ENCODE data around the gene DOC2A. TPM values are rescaled to one million over a fixed set of nuclear protein-coding genes. Genes with fewer than 3 reads are reported as not detected.

The DOC2A gene
- total RNA-seq, 6 donors from 2014 or later: 1.2 to 11.0 (median 6.5) TPM

DNA sequence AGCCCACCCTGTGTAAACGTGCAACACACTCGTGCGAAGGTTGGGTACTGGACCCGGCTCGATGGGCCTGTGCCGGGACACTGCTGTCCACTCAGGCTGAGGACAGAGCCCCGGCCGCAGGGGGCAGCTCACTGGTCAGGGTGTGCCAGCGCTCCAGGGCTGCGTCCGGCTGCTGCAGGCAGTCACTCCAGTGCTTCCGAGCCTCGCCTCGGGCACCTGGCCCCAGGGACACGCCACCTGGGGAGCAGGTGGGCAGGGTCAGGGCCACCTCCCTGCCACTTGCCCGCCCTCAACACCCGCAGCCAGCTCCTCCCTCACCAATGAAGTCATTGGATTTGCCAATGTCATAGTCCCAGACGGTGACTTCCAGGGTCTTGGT, 4.7 kb downstream of the DOC2A start:
- 73 to 94% methylated on average over 2 to 18 of the region's 18 CpGs for WGBS, 2 donors
- Histone ChIP-seq H3K4me3 (no peak overlapping the region), H3K27ac (no peak overlapping the region), H3K27me3 (peaks cover 2 to 17% (median 13%) of the 10 kb centered on the region in 4 donors), H3K9me3 (no peaks in the 10 kb centered on the region), H3K36me3 (peaks cover 0 to 20% (median 7%) of the 10 kb centered on the region in 4 donors), H3K4me1 (peaks cover 7 to 30% (median 20%) of the 10 kb centered on the region in 4 donors)
- ATAC-seq (ENCODE audit: low FRiP score in 2 of 2) (no peak), DNase-seq (peak in 1 of 2 donors; percentile 84)
- TF ChIP-seq, protein P1, sequence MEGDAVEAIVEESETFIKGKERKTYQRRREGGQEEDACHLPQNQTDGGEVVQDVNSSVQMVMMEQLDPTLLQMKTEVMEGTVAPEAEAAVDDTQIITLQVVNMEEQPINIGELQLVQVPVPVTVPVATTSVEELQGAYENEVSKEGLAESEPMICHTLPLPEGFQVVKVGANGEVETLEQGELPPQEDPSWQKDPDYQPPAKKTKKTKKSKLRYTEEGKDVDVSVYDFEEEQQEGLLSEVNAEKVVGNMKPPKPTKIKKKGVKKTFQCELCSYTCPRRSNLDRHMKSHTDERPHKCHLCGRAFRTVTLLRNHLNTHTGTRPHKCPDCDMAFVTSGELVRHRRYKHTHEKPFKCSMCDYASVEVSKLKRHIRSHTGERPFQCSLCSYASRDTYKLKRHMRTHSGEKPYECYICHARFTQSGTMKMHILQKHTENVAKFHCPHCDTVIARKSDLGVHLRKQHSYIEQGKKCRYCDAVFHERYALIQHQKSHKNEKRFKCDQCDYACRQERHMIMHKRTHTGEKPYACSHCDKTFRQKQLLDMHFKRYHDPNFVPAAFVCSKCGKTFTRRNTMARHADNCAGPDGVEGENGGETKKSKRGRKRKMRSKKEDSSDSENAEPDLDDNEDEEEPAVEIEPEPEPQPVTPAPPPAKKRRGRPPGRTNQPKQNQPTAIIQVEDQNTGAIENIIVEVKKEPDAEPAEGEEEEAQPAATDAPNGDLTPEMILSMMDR (IDR thresholded peaks at IDR 0.05): no peak
- TF ChIP-seq EP300 (IDR thresholded peaks at IDR 0.05): no peak
- no peak for TF ChIP-seq POLR2A (IDR thresholded peaks at IDR 0.05)
- TF ChIP-seq POLR2AphosphoS5 (IDR thresholded peaks at IDR 0.05): no peak

DNA sequence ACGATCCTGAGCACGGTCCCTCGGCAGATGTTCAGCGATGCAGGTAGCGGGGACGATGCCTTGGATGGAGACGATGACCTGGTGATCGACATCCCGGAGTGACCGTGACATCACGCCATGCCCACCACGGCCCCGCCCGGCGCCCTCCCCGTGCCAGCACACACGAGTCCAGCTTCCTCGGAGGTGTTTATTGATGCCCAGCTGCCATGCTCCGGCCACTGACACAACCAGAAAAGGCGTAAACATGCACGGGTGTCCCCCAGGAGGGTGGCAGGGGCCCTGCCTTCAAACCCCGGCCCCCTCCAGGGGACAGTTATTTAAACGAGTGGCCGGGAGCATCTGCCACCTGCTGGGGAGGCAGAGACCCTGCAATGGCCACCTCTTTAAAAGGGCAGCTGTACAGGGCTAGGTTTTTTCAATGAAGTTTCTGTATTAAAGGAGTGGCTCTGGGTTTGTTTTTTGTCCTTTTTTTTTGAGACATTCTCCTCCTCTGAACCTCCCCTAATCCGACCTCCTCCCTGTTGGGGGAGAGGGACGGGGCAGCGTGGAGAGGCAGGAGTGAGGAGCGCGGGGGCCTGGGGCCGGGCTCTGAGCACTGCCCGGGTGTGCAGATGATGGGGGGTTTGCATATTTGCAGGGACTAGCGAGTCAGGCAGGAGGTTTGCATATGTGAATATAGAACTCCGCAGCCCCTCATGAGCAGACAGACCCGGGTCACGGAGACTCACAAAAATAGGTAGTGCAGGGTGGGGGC, 5.3 kb downstream of the DOC2A start:
- Histone ChIP-seq H3K27me3 (peaks cover 0 to 11% (median 7%) of the 10 kb centered on the region in 4 donors), H3K4me3 (peak overlapping the region in 1 of 4 donors; percentile 18), H3K9me3 (no peaks in the 10 kb centered on the region), H3K36me3 (peaks cover 0 to 25% (median 11%) of the 10 kb centered on the region in 4 donors), H3K27ac (peak overlapping the region in 1 of 4 donors; percentile 58), H3K4me1 (peaks cover 2 to 24% (median 14%) of the 10 kb centered on the region in 4 donors)
- ATAC-seq (ENCODE audit: low FRiP score in 2 of 2): peak; percentile 61
- no peak for TF ChIP-seq EP300 (IDR thresholded peaks at IDR 0.05)
- TF ChIP-seq POLR2AphosphoS5 (IDR thresholded peaks at IDR 0.05): no peak
- TF ChIP-seq, protein P1 (IDR thresholded peaks at IDR 0.05): peak; percentile 72 to 82 (median 76)
- TF ChIP-seq POLR2A (IDR thresholded peaks at IDR 0.05): no peak
- peak in 1 of 2 donors; percentile 86 for DNase-seq
- 59 to 65% methylated on average over 14 to 19 of the region's 35 CpGs for WGBS, 2 donors

- peak overlapping the region in 3 of 4 donors; percentile 1 to 58 (median 19) for H3K27ac ChIP-seq
- ATAC-seq (ENCODE audit: low FRiP score in 2 of 2): peak; percentile 27 to 55
These were observed 6.0 kb downstream of the DOC2A start for GRCh38 chr16:30004811-30005242.

GRCh38 chr16:30004424-30004776, 6.4 kb downstream of the DOC2A start:
- Histone ChIP-seq H3K4me1 (peaks cover 0 to 17% (median 11%) of the 10 kb centered on the region in 4 donors), H3K36me3 (peaks cover 0 to 36% (median 14%) of the 10 kb centered on the region in 4 donors), H3K27me3 (peaks cover 0 to under 1% (median 0%) of the 10 kb centered on the region in 4 donors), H3K9me3 (no peaks in the 10 kb centered on the region), H3K27ac (peak overlapping the region in 3 of 4 donors; percentile 1 to 58 (median 19)), H3K4me3 (peak overlapping the region in 2 of 4 donors; percentile 2 to 14)
- peak in 1 of 4 donors; percentile 13 for TF ChIP-seq POLR2A (IDR thresholded peaks at IDR 0.05)
- TF ChIP-seq, protein P1 (IDR thresholded peaks at IDR 0.05): no peak
- ATAC-seq (ENCODE audit: low FRiP score in 2 of 2) (peak in 1 of 2 donors; percentile 1), DNase-seq (peak; percentile 58 to 86)
- 76% methylated on average over 19 of the region's 19 CpGs; no CpG with 5 or more reads in 1 of the 2 donors for WGBS, 2 donors

More at GRCh38 chr16:30004811-30005242, 6.0 kb downstream of the DOC2A start:
- Histone ChIP-seq H3K9me3 (no peaks in the 10 kb centered on the region), H3K36me3 (peaks cover 0 to 32% (median 14%) of the 10 kb centered on the region in 4 donors), H3K4me3 (peak overlapping the region in 2 of 4 donors; percentile 2 to 14), H3K4me1 (peaks cover 0 to 18% (median 11%) of the 10 kb centered on the region in 4 donors), H3K27me3 (peaks cover 0 to 4% (median under 1%) of the 10 kb centered on the region in 4 donors)
- WGBS, 2 donors: 0 to 39% methylated on average over 1 to 10 of the region's 11 CpGs
- DNase-seq: peak; percentile 64 to 80
- TF ChIP-seq, protein P1 (IDR thresholded peaks at IDR 0.05): no peak
- TF ChIP-seq POLR2A (IDR thresholded peaks at IDR 0.05): no peak
- no peak for TF ChIP-seq EP300 (IDR thresholded peaks at IDR 0.05)
- no peak for TF ChIP-seq POLR2AphosphoS5 (IDR thresholded peaks at IDR 0.05)
